ENCODE results near the gene MAP4K3.

DNA sequence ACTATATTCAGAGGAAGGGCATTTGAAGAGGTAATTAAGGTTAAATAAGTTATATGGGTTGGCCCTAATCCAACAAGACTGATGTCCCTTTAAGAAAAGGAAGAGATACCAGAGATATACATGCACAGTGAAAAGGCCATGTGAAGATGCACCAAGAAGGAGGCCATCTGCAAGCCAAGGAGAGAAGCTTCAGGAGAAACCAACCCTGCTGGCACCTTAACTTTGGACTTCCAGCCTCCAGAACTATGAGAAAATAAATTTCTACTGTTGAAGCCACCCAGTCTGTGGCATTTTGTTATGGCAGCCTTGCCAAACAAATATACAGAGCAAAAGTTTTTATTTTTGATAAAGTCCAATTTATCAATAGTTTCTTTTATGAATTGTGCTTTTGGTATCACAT, 51.0 kb downstream of the MAP4K3 start:
- TF ChIP-seq, protein P1, sequence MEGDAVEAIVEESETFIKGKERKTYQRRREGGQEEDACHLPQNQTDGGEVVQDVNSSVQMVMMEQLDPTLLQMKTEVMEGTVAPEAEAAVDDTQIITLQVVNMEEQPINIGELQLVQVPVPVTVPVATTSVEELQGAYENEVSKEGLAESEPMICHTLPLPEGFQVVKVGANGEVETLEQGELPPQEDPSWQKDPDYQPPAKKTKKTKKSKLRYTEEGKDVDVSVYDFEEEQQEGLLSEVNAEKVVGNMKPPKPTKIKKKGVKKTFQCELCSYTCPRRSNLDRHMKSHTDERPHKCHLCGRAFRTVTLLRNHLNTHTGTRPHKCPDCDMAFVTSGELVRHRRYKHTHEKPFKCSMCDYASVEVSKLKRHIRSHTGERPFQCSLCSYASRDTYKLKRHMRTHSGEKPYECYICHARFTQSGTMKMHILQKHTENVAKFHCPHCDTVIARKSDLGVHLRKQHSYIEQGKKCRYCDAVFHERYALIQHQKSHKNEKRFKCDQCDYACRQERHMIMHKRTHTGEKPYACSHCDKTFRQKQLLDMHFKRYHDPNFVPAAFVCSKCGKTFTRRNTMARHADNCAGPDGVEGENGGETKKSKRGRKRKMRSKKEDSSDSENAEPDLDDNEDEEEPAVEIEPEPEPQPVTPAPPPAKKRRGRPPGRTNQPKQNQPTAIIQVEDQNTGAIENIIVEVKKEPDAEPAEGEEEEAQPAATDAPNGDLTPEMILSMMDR (IDR thresholded peaks at IDR 0.05 in 4 of 5, conservative IDR thresholded peaks at IDR 0.05 in 1 of 5): no peak
- no peak for TF ChIP-seq POLR2A (IDR thresholded peaks at IDR 0.05)
